RPMI8226 (cell line): ENCODE results near the gene MRPL23.

Source experiments
- DNase-seq: peaks from one replicate; pipeline ENCODE4 v3.0.0-alpha.2; 2015

MRPL23 gene

DNA sequence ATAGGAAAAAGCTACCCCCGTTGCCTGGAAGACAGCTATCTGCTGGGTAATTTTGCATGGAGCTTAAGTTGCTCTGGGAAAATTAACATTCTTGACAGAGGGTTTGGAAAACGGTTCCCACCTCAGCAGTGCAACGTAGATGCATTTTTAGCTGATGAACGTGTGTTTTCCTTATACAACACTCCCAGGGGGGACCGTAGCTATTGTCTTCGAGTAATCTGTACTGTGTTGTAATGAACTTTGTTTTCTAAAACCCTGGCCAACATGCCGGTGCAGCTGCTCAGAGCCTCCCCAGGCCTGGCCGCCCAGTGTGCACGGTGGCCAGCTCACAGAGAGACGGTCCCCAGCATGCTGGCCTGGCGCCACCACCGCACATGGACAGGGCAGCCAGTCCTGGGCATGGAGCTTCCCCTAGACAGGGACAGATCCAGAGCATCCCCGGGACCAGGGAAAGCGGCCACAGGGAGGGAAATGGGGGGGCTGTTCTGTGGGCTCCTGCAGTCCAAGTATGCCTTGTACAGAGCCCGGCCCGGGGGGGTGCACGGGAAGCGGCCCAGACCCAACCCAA lies 25.5 kb upstream of the MRPL23 start:
- no peak for DNase-seq

DNA sequence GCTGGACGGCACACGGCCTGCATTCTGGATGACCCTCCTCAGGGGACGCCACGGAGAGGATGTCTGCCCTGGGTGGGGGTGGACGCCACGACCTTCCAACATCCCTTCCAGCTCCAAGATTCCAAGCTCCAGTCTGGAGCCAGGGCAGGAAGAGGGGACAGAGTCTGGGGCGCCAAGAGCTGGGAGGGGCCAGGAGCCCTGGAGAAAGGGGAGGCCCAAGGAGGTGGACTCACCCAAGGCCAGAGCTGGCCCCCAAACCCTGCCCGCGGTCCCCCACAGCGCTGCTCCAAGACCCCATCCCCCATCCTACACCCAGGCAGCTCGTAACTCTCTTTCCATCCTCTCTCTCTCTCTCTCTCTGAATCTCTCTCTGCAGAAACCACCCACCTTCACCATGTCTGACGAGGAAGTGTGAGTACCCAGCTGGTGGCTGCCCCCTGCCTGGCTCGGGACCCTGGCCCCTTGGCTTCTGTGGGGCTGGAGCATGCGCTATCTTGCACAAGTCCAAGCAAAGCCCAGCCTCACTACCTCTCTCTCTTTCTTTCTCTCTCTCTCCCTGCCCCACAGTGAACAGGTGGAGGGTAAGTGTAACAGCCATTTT lies 24.6 kb upstream of the MRPL23 start:
- DNase-seq = no peak

DNA sequence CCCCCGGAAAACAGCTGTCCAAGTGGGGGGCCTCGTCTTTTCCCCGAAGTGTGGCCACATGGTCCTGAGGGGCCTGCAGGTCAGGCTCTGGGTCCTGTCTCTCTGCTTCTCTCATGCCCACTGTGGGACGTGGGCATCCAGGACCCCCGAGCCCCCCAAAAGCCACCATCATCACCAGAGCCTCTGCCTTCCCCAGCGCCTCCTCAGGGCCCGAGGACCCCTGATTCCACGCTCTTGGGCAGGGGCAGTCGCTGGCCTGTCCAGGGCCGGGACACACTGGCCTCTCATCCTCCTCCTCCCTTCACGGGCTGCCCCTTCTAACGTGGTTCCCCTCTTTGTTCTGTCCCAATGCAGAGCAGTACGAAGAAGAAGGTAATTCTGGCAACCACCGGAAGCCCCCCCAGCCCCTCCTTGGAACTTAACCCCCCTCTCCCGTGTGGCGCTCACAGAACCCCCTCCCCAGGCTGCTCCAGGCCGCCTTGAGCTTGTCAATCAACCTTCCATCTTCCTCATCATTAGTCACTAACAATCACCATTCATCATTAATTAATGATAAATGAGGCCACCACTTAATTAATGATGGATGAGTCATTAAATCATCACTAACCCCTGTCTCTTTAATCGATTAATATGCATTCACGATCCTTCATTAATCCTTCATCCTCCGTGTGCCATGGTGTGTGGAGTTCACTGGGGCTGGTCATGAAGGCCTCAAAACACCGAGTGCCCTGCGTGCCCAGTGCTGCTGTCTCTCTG lies 23.8 kb upstream of the MRPL23 start:
- no peak for DNase-seq

DNA sequence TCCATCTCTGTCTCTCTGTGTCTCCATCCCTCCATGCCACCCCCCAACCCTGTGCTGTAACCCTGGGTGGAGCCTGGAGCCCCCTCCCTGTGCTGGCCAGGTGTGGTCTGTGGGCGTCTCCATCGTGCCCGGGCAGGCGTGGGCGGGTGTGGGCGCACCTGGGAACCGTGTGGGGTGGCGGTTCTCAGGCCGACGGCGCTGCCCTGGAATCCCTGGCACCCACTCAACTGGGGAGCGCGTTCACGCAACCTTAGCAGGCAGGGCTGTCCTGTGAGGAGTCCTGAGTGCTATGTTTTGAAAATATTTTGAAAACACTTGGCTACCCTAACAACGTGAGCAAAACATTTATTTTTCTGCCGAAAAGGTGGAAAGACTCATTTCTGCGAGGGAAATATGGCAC lies 23.0 kb upstream of the MRPL23 start:
- DNase-seq = peak; percentile 22

DNA sequence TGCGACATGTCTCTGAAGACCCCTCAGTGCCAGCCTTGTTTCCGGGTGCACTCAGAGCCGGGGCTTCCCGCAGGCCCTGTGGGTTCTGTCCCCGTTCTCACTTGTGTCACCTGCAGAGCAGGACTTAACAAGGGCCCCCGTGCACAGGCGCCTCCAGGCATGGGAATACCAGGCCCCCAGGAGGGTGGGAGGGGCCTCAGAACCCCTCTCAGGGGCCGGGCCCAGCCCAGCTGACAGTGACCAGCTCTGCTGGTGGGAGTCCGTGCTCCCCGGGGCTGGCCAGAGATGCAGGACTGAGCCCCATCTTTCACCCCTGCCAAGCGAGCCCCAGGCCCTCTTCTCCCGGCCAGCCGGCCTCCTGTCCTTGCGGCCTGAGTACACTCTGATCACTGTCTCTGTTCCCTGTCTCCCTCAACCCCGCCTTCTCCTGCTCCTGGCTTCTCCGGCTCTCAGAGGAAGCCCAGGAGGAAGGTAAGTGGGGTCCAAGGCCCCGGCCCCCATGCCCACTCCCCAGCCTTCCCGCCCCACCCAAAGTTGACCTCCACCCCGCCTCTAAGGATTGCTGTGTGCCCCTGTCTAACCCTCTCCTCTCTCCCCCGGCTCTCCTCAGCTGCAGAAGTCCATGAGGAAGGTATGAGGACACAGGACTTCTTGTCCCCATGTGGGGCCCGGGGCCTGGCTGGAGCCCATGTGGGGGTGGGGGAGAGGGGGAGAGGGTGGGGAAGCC lies 22.3 kb upstream of the MRPL23 start:
- no peak for DNase-seq

DNA sequence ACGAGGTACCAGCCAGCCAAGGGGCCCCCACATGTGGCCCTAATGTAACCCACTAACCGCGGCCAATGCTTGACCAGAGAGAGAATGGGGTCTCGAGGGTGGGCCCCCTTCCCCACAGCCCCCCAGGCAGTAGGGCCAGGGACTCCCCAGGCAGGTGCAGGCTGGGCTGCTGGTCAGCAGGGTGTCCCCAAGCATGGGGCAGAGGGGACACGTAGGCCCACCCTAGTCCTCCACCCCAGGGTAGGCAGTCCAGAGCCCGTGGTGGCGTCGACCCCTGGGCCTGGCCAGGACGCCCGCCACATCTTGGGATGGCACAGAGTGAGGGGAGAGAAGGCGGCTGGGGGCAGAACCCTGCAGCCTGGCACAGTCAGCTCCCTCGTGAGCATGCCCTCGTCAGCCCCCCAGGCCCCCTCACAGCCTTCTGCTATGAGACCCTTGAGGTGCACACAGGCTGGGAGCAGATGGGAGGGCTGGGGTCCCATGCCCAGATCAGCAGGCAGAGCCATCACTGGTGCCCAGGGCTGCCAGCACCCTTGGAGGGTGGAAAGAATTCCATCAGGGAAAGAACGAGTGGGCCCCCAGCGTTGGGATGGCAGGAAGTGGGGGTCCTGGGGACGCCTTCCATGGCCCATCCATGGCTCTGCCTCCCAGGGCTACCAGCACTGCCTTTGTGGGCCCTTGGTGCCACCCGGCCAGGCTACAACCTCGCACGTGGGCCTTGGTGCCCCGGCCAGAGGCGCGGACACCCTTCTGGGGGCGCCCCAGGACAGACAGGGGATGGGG lies 21.6 kb upstream of the MRPL23 start:
- DNase-seq = no peak

DNA sequence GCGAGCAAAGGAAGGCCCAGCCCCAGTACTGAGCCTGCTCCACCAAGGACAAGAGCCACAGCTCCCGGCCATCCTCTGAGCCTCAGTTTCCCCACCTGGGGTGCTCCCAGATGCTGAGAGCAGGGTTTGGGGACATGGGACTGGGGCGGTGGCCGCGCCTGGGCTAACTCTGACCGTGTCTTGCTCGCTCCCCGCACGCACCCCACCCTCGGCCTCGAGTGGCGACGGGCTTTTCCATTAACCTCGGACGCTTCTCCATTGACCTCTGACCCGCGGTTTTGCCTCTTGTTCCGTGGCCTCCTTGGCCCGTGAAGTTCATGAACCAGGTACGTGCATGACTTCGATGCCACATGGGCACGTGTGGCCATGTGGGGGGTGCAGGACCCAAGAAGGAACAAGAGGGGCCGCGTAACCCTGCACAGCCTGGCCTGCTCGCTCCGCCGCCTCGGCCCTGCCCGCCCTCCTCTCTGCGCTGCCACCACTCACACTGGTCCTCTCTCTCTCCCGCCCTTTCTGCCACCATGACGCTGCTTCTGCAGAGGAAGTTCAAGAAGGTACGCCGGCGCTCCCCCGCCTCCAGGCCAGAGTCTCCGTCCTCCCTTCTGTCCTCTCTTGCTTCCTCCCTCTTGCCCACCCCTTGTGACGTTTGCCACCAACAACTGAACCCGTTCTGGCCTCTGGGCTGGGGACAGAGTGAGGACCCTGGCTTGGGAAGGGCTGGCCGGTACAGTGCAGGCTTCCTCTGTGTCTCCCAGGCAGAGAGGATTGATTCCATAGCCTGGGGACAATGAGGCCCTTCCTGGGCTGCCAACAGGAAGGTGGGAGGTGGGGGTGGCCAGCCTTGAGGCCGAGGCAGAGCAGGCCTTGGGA lies 20.7 kb upstream of the MRPL23 start:
- no peak for DNase-seq

DNA sequence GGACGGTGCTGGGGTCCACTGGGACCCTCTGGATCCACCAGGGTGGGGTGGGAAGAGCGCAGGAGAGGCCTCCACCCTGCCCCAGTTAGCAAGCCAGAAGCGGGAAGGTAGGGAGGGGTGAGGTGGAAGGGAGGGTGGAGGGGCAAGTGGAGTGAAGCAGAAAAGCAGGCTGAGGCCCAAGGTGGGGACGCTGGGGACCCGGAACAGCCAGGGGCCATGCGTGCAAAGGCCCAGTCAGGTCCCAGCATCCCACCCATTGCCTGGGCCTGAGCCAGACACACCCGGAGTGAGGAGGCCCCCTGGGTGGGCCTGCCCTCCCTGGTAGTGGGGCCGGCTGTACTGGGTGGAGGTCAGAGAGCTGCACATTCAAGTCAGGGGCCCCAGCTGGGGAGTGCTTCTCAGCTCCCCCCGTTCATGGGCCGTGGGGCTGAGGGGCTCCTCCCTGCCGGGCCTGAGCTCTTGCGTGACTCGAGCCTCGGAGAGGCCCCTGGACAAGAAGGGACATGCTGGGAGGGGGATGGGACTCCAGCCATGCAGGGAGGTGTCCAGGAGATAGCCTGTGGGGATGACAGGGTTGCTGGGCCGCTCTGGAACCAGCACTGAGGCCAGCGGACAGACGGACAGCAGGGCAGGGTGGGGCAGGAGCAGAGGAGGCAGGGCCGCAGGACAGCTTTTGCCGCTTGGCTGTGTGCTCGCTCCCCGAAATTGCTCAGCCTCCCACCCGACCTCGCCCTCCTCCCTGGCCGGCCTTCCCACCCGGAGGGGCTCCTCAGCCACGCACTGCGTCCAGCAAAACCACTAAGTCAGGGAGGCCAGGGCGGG lies 19.9 kb upstream of the MRPL23 start:
- no peak for DNase-seq

DNA sequence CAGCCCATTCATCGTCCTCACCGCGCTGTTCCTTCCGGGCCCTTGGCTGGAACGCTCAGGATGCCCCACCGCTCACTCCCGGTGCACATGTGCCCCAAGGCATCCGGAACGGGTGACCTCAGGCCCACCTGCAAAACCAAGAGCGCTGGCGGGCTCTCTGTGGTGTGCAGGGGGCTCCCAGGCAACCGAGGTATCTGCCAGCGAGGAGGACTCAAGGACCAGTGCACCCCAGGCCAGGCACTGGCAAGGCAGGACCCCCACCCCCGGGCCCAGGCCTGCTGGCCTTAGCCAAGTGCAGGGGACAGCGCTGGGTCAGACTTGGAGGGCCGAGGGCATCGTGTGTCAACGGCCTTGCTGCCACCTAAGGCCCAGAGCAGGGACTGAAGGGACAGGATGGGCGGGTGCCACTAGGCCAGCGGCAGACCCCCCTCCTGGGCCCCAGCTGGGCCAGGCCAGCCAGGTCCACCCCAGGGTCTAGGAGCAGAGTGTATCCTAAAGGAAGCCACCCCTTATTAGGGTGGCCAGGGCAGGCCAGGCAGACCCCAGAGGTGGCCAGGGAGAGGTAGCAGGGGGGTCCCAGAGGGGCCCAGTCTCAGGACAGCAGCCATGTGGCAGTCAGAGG lies 19.2 kb upstream of the MRPL23 start:
- no peak for DNase-seq

DNA sequence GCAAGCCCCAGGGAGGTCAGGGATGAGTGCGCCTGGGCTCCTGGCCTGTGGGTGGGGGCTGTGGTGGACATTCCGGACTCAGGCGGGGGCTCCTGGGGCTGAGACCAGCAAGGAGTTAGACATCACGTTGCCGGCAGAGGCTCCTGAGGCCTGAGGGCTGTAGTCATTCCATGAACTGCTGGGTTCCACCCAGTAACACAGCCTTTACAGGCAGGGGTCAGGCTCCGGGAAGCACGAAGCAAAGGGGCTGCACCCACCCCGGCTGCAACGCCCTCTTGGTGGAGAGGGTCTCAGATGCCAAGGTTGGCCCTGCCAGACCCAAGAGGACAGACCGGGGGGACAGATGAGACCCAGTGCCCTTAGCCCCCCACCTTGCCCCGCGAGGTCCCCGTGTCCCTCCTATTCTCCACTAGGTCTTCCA lies 18.7 kb upstream of the MRPL23 start:
- DNase-seq = no peak

DNA sequence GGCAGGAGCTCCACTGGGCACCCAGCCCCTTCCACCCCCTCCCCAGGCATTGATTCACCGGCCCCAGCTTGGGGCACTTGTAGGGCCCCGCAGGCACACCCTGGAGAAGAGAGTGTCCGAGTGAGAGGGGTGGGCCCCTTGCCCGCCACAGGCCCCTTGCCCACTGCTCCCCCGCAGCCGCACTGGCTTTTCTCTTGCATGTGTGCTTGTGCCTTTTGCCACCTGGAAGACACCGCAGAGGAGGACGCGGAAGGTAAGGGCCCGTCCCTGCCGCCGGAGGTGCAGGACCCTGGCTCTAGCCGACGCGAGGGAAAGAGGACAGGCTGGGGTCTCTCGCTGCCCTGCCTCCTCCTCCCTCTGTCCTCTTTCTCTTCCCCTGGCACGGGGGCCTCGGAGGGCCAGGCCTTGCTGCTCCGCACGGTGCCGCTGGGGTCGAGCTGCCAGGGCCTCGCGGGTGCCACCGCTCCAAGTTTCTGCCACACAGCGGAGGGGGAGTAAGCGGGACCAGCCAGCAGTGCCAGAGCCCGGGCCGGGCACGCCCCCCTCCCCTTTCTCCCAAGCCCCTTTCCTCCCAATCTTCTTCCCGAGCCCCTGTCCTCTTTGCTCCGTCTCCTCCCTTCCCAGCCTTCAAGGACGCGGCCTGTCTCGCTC lies 18.1 kb upstream of the MRPL23 start:
- DNase-seq = no peak

DNA sequence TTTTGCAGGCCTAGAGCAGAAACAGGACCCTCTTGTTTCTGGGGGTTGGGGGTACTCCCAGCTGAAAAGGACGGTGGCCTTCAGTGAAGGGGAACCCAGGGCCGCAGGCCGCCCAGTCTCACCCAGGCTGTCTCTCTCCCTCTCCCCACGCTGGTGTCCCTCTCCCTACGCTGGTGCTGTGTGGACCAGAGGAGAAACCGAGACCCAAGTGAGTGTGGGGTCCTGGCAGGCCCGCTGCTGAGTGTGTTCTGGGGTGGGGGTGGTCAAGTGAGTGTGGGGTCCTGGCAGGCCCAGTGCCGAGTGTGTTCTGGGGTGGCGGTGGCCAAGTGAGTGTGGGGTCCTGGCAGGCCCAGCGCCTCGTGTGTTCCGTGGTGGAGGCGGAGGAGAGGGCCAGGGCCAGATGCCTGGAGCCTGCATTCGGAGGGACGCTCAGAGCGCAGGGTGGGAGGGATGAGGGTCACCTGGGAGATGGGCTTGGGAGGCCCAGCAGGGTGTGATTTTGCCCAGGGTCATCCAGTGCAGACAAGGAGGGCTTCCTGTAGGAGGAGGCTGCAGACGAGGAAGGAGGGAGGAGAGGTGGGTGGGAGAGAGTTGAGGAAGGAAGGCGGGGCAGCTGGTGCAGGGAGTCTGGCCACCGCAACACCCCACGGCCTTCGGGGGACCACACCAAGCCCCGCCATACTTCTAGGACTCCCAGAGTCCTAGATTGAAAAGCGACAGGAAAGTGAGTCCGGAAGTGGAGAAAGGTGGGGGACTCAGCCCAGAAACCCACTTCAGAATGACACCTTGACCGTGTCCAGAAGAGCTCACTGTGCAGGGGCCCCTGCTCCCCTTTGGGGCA lies 17.3 kb upstream of the MRPL23 start:
- no peak for DNase-seq

DNA sequence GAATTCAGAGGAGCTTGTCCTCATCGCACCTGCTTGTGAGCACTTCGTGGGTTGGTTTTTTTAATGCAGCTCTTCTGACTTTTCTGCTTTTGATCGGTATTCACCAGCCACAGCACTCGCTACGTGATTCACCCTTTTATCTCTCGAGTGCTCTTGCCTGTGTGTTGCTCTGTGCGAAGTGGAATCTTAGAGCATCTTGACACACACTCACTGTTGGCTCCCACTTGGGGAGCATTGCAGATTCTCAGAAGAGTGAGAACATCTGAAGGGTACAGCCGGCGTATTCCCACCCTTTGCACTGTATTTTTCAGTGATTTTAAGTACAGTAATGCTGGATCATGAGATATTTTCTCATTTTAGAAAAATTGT lies 16.7 kb upstream of the MRPL23 start:
- DNase-seq = no peak

DNA sequence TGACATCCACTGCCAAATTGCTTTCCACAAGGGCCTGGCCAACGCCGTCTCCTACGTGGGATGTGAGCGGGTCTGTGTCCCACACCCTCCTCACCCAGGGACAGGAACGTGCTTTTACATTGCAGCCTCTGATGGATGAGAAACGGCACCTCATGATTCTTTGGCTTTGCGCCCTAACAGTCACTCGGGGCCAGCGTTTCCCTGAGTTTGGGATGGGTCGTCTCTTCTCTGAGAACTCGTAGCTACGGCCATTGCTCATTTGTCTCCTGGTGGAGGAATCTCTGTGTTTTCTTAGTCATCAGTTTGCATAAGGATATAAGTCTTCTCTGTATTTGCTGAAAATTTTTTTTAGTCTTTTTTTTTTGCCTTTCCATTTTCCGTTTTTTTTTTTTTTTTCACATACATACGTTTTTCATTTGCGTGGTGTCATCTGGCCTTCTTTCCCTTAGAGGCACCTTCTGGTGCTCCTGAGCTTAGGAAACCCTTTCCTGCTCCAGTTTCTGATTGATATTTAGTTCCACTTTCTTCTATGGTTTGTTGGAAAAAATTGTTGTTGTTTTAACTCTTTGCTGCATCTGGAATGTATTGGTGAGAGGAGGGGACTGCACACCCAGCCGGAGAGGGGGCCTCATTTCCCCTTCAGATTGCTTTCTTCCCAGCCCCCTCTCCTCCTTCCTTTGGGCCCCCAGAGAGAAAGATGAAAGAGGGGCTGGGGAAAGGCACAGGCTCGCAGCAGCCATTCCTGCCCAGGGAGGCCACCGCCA lies 15.6 kb upstream of the MRPL23 start:
- no peak for DNase-seq

DNA sequence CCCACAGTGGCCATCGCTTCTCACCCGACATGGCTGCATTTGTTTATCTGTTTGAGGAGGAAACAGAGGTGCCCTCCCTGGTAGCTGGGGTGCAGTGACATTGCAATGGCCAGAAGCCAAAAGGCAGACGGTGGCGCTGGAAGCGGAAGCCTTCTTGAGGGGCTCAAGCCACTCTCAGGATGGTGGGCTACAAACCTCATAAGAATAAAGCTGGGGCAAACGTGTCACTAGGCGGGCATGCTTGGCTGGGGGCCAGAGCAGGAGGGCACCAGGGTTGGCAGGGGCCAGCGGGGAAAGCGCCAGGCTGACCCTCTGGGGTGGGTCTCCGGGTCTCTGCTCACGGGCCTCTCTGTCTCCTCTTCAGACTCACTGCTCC lies 15.0 kb upstream of the MRPL23 start:
- DNase-seq = no peak

DNA sequence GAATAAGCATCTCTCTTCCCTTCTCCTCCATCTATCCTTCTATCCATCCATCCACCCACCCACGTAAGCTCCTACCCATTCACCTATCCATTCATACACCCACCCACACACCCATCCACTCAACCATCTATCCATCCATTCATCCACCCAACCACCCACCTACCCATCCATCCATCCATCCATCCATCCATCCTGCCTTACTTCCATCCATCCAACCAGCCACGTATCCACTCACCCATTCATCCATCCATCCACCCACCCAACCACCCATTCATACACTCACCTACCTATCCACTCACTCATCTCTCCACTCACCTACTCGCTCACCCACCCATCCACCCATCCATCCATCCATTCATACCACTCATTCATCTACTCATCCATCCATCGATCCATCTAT lies 14.5 kb upstream of the MRPL23 start:
- no peak for DNase-seq

DNA sequence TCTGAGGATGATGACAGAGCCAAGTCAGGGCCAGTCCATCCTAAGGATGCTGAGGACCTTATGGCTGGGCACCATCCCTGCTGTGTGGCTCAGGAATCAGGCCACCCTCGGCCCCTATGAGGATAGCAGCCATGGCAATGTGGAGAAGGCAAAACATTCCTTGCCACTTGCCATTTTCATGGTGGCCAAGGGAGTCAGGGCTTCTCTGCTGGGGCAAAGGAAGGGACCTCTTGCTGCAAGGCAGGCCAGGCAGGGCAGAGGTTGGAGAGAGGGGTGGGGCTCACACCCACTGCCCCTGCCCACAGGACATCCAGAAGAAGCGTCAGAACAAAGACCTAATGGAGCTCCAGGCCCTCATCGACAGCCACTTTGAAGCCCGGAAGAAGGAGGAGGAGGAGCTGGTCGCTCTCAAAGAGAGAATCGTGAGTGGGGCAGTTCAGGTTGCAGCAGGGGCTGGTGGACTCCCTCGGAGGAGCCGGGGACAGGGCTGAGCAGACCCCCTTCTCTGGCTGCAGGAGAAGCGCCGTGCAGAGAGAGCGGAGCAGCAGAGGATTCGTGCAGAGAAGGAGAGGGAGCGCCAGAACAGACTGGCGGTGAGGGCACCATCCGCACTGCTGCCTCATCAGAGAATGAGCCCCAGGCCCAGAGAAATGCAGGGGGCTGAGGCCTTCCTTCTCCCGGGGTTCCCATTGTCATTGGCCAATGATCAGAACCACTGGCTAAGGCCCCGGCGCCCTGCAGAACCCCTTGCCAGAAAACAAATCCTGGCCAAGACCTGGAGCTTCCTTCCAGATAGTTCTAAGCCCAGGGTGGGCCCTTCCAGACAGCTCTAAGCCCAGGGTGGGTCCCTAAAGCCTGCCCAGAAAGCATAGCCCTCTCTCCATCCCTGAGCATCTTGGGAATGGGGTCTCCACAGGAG lies 13.5 kb upstream of the MRPL23 start:
- DNase-seq = no peak
